Posterior vena cava (tissue), 2 donors: ENCODE measurements around the gene PBX2. TPM values are rescaled to one million over a fixed set of nuclear protein-coding genes. Genes with fewer than 3 reads are reported as not detected.

ENCODE experiments used
- DNase-seq: peaks from one replicate; pipeline ENCODE4 v3.0.0-alpha.2; 2020; ENCODE audit warnings: low spot score
- intact Hi-C, 2 donors: fragments of 100-400 bp; cut with DNase I; formaldehyde crosslinking; loops; one replicate each; pipeline versions ENCODE4 v1.14.1 to v1.14.2; 2022 to 2023
- total RNA-seq, 2 donors: library from RNA; stranded (reverse); fragmentation: NEBNext Ultra II Directional; extraction: Animal tissue kit (Norgen Biotek cat#: 25700); gene quantifications; one replicate each; pipeline ENCODE4 v1.2.1, GENCODE V29; 2021
- donor health status: DM: yes; HTN: yes; CAD: no.
- donor health status: DM: yes; HTN: yes; CAD: no.

PBX2 gene
- total RNA-seq, 2 donors from 2014 or later = 49.4 to 53.1 TPM

- no peak for DNase-seq
- intact Hi-C loops = no loop called here
Observed at GRCh38 chr6:32204268-32204715, 14.3 kb upstream of the PBX2 start.

GRCh38 chr6:32203426-32204267 lies 13.6 kb upstream of the PBX2 start:
- peak; percentile 65 for DNase-seq
- intact Hi-C loops = no loop called here

- intact Hi-C loops = no loop called here
- DNase-seq = peak; percentile 78
Observed at GRCh38 chr6:32202186-32202585, 12.2 kb upstream of the PBX2 start.

GRCh38 chr6:32200711-32201475 lies 10.9 kb upstream of the PBX2 start:
- DNase-seq = peak; percentile 61
- intact Hi-C loops = no loop called here

- intact Hi-C loops = no loop called here
- DNase-seq = peak; percentile 68
Observed at GRCh38 chr6:32198866-32199265, 8.9 kb upstream of the PBX2 start.

GRCh38 chr6:32198345-32198696 lies 8.3 kb upstream of the PBX2 start:
- peak; percentile 41 for DNase-seq
- intact Hi-C loops = no loop called here

GRCh38 chr6:32196682-32197616 lies 6.9 kb upstream of the PBX2 start:
- peak; percentile 86 for DNase-seq
- intact Hi-C loops = no loop called here

GRCh38 chr6:32195902-32196681 lies 6.1 kb upstream of the PBX2 start:
- peak; percentile 97 for DNase-seq
- intact Hi-C loops = no loop called here

- peak; percentile 100 for DNase-seq
- intact Hi-C loops = no loop called here
Observed at GRCh38 chr6:32195652-32195901, 5.6 kb upstream of the PBX2 start.

- intact Hi-C loops = loop anchor here in 1 of 2 donors (5.0 kb wide), 1 partner anchor 78 kb away; no protein-coding TSS in a partner anchor
- peak; percentile 76 for DNase-seq
Observed at GRCh38 chr6:32194825-32195651, 5.0 kb upstream of the PBX2 start.

GRCh38 chr6:32194388-32194787 lies 4.4 kb upstream of the PBX2 start:
- intact Hi-C loops = loop anchor here in 1 of 2 donors (5.0 kb wide), 1 partner anchor 77 kb away; no protein-coding TSS in a partner anchor
- peak; percentile 73 for DNase-seq

GRCh38 chr6:32193096-32193495 lies 3.1 kb upstream of the PBX2 start:
- intact Hi-C loops = loop anchor here in 1 of 2 donors (5.0 kb wide), 1 partner anchor 76 kb away; no protein-coding TSS in a partner anchor
- DNase-seq = peak; percentile 20

- peak; percentile 91 for DNase-seq
- intact Hi-C loops = loop anchor here in 1 of 2 donors (5.0 kb wide), 1 partner anchor 75 kb away; no protein-coding TSS in a partner anchor
Observed at GRCh38 chr6:32192608-32193039, 2.6 kb upstream of the PBX2 start, which contains the start of gene GPSM3. GPSM3 (minus strand) TSS chr6:32192643; CDS start chr6:32192513, 130 bp downstream.

GRCh38 chr6:32191696-32192607 lies 1.9 kb upstream of the PBX2 start:
- DNase-seq = peak; percentile 82
- intact Hi-C loops = loop anchor here in 1 of 2 donors (5.0 kb wide), 1 partner anchor 75 kb away; no protein-coding TSS in a partner anchor

GRCh38 chr6:32190911-32191677 lies 1.1 kb upstream of the PBX2 start:
- intact Hi-C loops = loop anchor here in 1 of 2 donors (5.0 kb wide), 1 partner anchor 74 kb away; no protein-coding TSS in a partner anchor
- peak; percentile 83 for DNase-seq

GRCh38 chr6:32189742-32190053 lies 304 bp downstream of the PBX2 start:
- DNase-seq = peak; percentile 79
- intact Hi-C loops = loop anchor here in 1 of 2 donors (5.0 kb wide), 1 partner anchor 72 kb away; no protein-coding TSS in a partner anchor
